ENCODE results near the gene KIAA1217.

DNA sequence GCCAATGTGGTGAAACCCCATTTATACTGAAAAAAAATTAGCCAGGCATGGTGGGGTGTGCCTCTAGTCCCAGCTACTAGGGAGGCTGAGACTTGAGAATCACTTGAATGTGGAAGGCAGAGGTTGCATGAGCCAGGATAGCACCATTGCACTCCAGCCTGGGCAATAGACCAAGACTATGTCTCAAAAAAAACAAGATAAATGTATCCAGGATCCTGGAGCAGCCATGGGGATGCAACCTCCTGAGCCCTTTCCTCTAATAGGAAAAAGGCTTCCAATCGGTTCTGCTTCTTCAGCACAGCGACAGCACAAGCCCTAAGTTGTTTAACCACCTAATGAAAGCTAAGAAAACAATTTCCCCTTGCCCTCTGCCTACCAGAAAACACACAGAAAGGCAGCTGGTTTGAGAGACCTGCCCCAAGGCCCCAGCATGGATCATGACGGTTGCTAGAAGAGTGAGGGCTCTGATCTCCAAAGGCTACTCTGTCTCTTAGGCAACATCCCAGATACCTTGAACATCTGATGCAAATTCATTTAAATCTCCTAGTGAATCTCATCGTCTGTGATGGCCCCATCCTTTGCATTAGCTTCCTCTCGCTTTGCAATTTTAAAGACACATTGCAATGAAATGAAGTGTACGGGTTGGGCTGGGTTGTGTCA, 294.0 kb downstream of the KIAA1217 start:
- TF ChIP-seq, protein P1, sequence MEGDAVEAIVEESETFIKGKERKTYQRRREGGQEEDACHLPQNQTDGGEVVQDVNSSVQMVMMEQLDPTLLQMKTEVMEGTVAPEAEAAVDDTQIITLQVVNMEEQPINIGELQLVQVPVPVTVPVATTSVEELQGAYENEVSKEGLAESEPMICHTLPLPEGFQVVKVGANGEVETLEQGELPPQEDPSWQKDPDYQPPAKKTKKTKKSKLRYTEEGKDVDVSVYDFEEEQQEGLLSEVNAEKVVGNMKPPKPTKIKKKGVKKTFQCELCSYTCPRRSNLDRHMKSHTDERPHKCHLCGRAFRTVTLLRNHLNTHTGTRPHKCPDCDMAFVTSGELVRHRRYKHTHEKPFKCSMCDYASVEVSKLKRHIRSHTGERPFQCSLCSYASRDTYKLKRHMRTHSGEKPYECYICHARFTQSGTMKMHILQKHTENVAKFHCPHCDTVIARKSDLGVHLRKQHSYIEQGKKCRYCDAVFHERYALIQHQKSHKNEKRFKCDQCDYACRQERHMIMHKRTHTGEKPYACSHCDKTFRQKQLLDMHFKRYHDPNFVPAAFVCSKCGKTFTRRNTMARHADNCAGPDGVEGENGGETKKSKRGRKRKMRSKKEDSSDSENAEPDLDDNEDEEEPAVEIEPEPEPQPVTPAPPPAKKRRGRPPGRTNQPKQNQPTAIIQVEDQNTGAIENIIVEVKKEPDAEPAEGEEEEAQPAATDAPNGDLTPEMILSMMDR (conservative IDR thresholded peaks at IDR 0.05), result no peak
- TF ChIP-seq ZFX (IDR thresholded peaks at IDR 0.05), result no peak
